ENCODE results near the gene ARHGAP26.

DNA sequence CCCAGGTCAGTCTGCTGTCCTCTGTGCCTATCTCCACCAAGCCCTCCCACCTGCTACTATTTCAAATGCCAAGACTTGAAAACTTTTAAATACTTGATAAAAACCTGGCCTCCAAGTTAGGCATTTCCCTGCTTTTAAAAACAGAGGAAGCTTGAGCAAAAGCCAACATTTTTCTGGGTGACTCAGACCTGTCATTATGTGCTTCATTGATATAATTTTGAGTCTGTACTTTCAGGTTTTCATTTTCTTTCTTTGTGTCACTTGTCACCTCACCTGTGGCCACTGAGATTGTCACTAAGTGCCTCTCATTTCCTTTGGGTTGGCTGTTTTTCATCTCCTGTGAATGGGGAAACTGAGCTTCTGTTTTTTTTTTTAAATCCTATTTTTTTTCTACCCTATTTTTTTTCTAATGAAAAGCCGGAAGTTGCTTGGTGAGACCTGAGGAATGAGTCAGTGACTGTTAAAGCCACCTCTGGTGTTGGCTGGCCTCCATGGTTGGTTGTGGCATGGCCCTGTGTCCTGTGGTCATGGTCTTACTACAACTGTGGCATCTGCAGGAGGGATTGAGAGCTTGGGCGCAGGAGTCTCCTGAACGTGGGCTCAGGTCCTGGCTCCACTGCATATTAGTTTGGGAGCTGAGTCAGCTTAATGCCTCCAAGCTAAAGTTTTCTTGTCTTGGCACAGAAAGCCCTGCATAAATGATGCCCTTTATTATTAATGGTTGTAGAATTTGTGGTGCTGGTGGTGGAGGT lies 56.7 kb downstream of the ARHGAP26 start:
- TF ChIP-seq, protein P1, sequence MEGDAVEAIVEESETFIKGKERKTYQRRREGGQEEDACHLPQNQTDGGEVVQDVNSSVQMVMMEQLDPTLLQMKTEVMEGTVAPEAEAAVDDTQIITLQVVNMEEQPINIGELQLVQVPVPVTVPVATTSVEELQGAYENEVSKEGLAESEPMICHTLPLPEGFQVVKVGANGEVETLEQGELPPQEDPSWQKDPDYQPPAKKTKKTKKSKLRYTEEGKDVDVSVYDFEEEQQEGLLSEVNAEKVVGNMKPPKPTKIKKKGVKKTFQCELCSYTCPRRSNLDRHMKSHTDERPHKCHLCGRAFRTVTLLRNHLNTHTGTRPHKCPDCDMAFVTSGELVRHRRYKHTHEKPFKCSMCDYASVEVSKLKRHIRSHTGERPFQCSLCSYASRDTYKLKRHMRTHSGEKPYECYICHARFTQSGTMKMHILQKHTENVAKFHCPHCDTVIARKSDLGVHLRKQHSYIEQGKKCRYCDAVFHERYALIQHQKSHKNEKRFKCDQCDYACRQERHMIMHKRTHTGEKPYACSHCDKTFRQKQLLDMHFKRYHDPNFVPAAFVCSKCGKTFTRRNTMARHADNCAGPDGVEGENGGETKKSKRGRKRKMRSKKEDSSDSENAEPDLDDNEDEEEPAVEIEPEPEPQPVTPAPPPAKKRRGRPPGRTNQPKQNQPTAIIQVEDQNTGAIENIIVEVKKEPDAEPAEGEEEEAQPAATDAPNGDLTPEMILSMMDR (IDR thresholded peaks at IDR 0.05), result no peak
- no peak for TF ChIP-seq POLR2A (IDR thresholded peaks at IDR 0.05)
